Forelimb muscle (tissue), 1 donor: ENCODE measurements around the gene EBP. TPM values are rescaled to one million over a fixed set of nuclear protein-coding genes. Genes with fewer than 3 reads are reported as not detected.
"Not testable (repeated sequence)": the region's sequence is repeated elsewhere in the genome, so short reads cannot be mapped to it uniquely, and the experiment has no call there.

ENCODE experiments used
- DNase-seq: peaks from one replicate; pipeline ENCODE4 v3.0.0-alpha.2; 2013; ENCODE audit warnings: low read depth
- polyA plus RNA-seq: library from polyadenylated mRNA; unstranded; fragments of 120-200 nt; gene quantifications from one replicate; pipeline ENCODE4 v1.2.1, GENCODE V29; 2013; ENCODE audit not compliant: insufficient read length

The EBP gene
- polyA plus RNA-seq, 1 donor: 18.7 TPM

DNA sequence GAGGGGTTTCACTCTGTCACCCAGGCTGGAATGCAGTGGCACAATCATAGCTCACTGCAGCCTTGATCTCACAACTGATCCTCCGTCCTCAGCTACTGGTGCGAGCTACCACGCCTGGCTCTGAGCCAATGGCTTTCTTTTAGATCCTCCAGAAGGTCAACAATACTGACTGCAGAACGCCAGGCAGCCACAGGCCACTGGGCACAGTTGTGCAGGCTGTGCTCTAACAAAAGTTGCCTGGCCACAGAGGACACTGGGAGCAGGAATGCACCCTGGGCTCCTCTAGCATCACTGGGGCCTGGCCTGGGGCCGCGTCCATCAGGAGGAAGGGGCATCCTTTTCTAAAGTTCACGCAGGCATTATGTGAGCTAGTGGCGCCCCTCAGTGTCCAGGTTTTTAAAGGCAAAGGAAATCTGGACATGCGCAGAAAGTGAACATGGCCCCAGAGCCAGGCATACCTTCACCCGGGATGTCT lies 27.7 kb upstream of the EBP start:
- no peak for DNase-seq

DNA sequence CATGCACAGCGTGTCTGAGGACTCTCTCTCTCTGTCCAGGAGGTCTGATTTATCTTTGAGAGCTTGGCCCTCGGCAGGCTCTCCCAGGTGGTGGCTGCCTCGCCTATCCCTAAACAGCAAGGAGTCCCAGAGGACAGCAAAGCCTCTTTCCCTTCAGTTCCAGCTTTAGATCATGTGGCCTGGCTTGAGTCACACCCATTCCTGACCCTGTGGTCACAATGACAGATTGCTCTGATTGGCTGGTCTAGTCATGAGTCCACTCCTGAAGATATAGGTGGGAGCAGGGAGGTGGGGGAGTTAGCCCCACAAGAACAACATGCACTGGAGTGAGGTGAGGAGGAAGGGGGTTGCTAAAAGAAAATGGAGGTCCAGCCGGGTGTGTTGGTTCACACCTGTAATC lies 24.9 kb upstream of the EBP start:
- DNase-seq: no peak

GRCh38 chrX:48497871-48498270 lies 23.7 kb upstream of the EBP start:
- DNase-seq: no peak

DNA sequence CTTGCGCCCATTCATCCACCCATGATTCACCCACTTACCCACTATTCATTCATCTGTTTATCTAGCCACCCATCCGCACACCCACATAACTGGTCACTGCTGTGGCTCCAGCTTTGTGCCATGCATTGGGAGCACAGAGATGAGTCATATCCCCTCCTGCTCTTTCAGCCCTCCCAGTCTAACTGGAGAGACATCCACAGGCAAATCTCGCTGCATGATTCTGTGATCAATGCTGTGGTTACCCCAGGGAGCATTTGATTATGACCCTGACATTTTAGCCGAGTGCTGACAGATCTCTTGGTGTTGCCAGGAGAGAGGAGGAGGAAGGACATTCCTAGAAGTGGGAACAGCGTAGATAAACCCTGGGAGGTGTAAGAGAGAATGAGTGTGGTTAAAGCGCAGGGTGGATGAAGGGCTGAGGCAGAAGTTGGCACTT lies 23.2 kb upstream of the EBP start:
- DNase-seq: no peak

- no peak for DNase-seq
These were observed 17.3 kb upstream of the EBP start for GRCh38 chrX:48504261-48504660.

GRCh38 chrX:48505481-48505880 lies 16.1 kb upstream of the EBP start:
- no peak for DNase-seq

DNA sequence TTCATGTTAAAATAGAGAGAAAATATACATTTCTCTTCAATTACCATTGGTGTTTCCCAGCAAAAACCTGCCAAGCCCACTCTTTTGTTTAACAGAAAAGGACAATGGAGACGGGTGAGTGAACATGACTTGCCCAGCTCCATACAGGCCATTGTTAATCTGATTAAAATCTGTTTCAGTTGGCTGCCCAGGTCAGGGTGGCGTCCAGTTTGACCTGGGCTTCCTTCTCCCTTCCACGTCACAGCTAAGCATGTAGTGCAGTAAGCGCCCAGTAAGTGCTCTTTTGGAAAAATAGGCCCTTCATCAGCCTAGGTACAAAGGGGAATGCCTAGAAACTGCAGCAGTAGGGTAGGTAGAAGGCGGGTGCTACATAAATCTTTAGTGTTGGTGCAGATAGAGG lies 14.4 kb upstream of the EBP start:
- DNase-seq: no peak

- no peak for DNase-seq
These were observed 13.0 kb upstream of the EBP start, which contains the start of gene PORCN for GRCh38 chrX:48508400-48509244. PORCN (plus strand) TSS chrX:48508992; CDS start chrX:48509821, 829 bp downstream.

DNA sequence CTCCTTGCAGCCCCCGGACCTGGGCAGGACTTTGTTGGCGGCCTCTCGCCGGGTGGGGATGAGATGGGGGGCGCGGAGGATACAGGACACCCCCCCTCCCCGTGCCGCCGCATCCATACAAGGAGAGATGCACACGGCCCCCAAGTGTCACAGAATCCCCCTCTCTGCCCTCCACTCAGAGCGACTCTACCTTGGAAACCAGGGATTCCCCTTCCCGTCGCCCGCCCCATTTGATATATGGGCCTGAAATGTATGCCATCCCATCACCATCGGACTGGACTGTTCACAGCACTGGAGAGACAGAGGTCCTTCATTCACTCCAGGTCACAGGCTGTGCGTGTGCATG lies 12.4 kb upstream of the EBP start:
- no peak for DNase-seq

DNA sequence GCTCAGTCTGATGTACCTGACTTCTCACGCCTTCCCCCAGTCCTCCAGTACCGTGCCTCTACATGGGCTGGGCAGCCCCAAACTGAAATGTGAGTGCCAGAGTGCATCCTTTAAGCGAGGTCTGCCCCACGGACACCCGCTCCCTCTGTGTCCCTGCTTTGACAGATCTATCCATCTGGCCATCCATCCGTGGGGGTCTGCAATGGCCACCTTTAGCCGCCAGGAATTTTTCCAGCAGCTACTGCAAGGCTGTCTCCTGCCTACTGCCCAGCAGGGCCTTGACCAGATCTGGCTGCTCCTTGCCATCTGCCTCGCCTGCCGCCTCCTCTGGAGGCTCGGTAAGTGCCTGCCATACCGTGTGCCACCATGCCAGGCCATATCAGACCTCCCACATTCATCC lies 12.0 kb upstream of the EBP start:
- no peak for DNase-seq

DNA sequence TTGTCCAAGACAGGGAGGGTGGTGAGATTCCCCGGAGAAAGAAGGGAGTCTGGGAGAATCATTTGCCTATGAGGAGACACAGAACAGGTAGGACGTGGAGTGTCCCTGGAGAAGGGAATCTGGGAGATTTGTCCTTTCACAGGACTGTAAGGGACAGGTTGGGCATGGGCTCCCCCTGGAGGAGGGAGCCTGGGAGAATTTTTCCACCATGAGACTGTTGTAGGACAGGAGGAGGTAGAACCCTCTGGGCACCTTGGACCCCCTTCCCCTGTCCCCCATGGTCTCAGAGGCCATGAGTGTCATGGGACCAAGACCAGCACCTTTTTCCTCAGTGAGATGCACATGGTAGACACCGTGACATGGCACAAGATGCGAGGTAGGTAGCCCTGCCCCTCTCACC lies 10.0 kb upstream of the EBP start:
- no peak for DNase-seq

DNA sequence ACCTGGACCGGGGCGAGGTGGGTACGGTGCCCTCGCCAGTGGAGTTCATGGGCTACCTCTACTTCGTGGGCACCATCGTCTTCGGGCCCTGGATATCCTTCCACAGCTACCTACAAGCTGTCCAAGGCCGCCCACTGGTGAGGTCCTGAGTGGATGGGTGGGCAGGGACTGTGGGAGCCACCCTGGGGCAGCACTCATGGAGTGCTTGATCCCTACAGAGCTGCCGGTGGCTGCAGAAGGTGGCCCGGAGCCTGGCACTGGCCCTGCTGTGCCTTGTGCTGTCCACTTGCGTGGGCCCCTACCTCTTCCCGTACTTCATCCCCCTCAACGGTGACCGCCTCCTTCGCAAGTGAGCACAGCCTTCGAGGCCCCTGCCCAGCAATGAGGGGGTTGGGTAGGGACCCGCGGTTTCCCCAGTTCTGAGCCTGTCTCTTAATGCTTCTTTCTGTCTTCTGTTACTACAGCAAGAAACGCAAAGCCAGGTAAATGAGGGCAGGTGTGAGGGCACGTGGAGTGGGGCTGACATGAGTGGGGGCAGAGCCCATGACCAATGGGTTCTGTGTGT lies 9.2 kb upstream of the EBP start:
- no peak for DNase-seq

GRCh38 chrX:48513670-48514069 lies 7.9 kb upstream of the EBP start:
- DNase-seq: no peak

DNA sequence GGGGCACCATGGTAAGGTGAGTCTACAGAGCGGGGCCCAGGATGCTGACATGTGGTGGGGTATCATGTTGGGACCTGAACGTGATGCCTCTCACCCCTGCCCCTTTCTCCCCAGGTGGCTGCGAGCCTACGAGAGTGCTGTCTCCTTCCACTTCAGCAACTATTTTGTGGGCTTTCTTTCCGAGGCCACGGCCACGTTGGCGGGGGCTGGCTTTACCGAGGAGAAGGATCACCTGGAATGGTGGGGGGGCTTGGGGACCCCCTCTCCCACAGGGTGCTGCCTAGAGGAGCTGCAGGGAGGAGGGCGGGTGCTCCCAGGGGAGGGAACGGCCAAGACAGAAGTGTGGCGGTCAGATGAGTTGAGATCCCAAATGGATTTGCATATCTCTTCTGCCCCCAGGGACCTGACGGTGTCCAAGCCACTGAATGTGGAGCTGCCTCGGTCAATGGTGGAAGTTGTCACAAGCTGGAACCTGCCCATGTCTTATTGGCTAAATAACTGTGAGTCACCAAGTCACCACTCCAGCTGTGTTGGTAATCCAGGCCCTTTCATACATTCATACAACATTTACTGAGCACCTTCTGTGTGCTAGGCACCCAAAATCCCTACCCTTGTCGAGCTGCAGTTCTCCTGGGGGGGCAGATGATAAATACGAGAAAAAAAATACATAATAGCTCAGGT lies 7.3 kb upstream of the EBP start:
- DNase-seq: no peak

DNA sequence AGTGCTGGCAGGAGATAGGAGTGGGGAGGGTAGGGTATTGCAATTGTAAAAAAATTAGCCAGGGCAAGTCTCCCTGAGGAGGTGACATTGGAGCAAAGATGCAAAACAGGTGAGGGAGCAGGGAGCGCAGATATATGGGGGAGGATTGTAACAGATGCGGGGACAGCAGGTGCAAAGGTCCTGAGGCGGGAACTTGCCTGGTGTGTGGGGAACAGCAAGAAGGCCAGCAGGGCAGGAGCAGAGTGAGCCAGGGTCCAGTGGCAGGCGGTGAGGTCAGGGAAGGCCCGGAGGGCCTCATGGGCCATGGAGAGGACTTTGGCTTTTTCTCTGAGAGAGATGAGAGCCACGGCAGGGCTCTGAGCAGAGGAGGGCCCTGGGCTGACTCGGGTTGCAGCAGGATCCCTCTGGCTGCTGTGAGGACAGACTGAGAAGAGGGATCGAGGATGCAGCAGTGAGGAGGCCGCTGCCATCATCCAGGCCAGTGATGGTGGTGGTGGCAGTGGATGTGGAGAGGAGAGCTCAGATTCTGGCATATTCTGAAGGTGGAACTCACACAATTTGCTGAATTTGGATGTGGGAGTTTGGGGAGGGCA lies 6.6 kb upstream of the EBP start:
- DNase-seq: no peak

DNA sequence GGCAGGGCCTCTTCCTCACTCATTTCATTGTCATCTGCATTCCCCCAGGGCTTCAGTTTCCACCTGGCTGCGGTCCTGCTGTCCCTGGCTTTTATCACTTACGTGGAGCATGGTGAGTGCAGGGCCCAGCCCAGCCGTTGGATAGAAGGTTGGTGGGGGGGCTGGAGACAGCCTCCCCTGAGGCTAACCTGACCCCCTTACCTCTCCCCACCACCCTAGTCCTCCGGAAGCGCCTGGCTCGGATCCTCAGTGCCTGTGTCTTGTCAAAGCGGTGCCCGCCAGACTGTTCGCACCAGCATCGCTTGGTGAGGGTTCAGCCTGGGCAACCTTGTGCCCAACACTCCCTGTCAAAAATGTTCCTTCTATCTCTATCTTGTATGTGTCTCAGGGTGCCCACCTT lies 5.8 kb upstream of the EBP start:
- no peak for DNase-seq

DNA sequence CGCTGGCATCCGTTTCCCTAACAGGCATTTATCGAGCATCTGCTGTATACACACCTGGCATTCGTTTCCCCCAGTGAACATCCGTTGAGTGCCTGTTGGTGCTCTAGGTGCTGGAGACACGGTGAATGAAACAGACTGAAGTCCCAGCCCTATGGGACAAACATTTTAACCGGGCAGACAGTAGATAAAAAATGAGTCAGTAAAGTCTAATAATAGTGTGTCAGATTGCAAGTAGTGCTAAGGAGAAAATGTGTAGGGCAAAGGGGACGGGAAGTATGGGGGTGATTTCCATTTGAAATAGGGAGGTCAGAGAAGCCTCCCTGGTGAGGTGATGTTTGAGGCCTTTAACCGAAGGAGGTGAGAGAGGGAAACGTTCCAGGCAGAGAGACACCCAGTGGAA lies 5.3 kb upstream of the EBP start:
- no peak for DNase-seq

- DNase-seq: no peak
These were observed 4.6 kb upstream of the EBP start for GRCh38 chrX:48516987-48517386.

- not testable (repeated sequence) for DNase-seq
These were observed 2.1 kb upstream of the EBP start for GRCh38 chrX:48519481-48519880.

- no peak for DNase-seq
These were observed 1.2 kb upstream of the EBP start for GRCh38 chrX:48520455-48520854.

GRCh38 chrX:48520976-48521352 lies 644 bp upstream of the EBP start:
- DNase-seq: no peak

- DNase-seq: no peak
These were observed 683 bp downstream of the EBP start for GRCh38 chrX:48522291-48522690.

GRCh38 chrX:48523682-48524081 lies 2.1 kb downstream of the EBP start:
- no peak for DNase-seq
